ENCODE data around the gene HIP1. TPM values are rescaled to one million over a fixed set of nuclear protein-coding genes. Genes with fewer than 3 reads are reported as not detected.
A peak's percentile ranks its signal among the peaks of the same experiment; 100 is the strongest.

The HIP1 gene
- total and polyA plus RNA-seq, 2 of the 4 experiments (the other 2 are of a cell fraction): 6.8 to 10.0 TPM

DNA sequence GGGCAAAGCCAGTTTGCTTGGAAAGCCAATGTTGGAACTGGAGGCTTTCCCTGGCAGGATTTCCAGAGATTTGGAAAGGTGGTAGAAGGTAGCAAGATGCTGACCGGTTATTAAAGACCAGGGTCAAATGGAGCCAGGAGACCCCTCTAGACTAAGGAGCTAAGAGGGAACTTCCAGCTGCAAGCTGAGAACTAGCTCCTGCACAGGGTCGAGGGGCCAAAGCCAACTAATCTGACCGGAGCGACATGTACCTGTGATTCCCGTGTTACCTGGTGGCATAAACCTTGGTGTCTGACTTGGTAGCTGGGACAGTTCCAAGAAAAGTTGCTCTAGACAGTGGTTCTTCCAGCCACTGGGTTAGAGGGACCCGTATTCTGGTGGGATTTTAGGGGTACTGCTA lies 204.8 kb downstream of the HIP1 start:
- no peak overlapping the region for H3K27ac ChIP-seq (ENCODE audit: insufficient read depth, low read length)
- H3K4me2 ChIP-seq (ENCODE audit: low read depth, low read length): no peak overlapping the region
- dilution Hi-C loops (cut with HindIII; ENCODE audit: low sequenced_read_pairs, unreplicated experiment): no loop called here
- in situ Hi-C loops (cut with MboI; ENCODE audit: low sequenced_read_pairs): loop anchor here (10.0 to 25.0 kb wide), 2 partner anchors 221 to 503 kb away; partner anchors contain the start of genes MDH2 and STYXL1
- no peak overlapping the region for H2AK9ac ChIP-seq (replicated peaks; ENCODE audit: low read depth, low read length, poor library complexity)
- 0 out of 2 replicates have a peak overlapping the region, but pooled peaks have one; percentile 4 for H3K14ac ChIP-seq (replicated peaks; ENCODE audit: low read depth, low read length)
- peaks cover 13% of the 10 kb centered on the region for H4K20me1 ChIP-seq (ENCODE audit: insufficient read depth, low read length)
- peak overlapping the region; percentile 11; the same call in 1 of the 2 replicates for H3K4ac ChIP-seq (ENCODE audit: low read depth, low read length)
- no peak overlapping the region for H2BK5ac ChIP-seq (ENCODE audit: low read depth, low read length, poor library complexity, severe bottlenecking)
- no peak overlapping the region for H3K4me3 ChIP-seq (ENCODE audit: insufficient read depth, low read depth, low read length)
- H2AFZ ChIP-seq (replicated peaks; ENCODE audit: low read length, poor library complexity): no peak overlapping the region
- H4K8ac ChIP-seq (ENCODE audit: low read depth in 2 of 2, low read length in 2 of 2): no peak overlapping the region; a peak in 1 of 4 replicates
- ATAC-seq (ENCODE audit: low read depth): no peak
- ChIA-PET POLR2A (ENCODE audit: unreplicated experiment) (no interaction called here), CTCF (no interaction called here)
- no peak overlapping the region for H4K5ac ChIP-seq (ENCODE audit: low read depth, low read length)
- no peak overlapping the region for H3K18ac ChIP-seq (ENCODE audit: low read depth, low read length)
- 0 out of 3 replicates have a peak overlapping the region, but pooled peaks have one; percentile 12 for H2BK15ac ChIP-seq (ENCODE audit: low read depth, low read length)
- peaks cover 11% of the 10 kb centered on the region; the same call in 1 of the 2 replicates for H3K9me1 ChIP-seq (ENCODE audit: insufficient read depth, low read length)
- TF ChIP-seq, protein P1, sequence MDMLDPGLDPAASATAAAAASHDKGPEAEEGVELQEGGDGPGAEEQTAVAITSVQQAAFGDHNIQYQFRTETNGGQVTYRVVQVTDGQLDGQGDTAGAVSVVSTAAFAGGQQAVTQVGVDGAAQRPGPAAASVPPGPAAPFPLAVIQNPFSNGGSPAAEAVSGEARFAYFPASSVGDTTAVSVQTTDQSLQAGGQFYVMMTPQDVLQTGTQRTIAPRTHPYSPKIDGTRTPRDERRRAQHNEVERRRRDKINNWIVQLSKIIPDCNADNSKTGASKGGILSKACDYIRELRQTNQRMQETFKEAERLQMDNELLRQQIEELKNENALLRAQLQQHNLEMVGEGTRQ (IDR thresholded peaks at IDR 0.05; ENCODE audit: low read depth, low read length): no peak
- no peak for TF ChIP-seq RAD21 (IDR thresholded peaks at IDR 0.05; ENCODE audit: low read length)
- no peak for TF ChIP-seq SMC3 (IDR thresholded peaks at IDR 0.05; ENCODE audit: low read depth, low read length)
- TF ChIP-seq CEBPB (IDR thresholded peaks at IDR 0.05; ENCODE audit: low read depth, low read length): no peak
- TF ChIP-seq MXI1 (IDR thresholded peaks at IDR 0.05; ENCODE audit: borderline replicate concordance, low read depth, low read length): no peak
- TF ChIP-seq CHD1 (IDR thresholded peaks at IDR 0.05; ENCODE audit: low read depth, low read length): no peak
- TF ChIP-seq POLR2A (IDR thresholded peaks at IDR 0.05; ENCODE audit: low read depth, low read length): no peak
- TF ChIP-seq, protein P2, sequence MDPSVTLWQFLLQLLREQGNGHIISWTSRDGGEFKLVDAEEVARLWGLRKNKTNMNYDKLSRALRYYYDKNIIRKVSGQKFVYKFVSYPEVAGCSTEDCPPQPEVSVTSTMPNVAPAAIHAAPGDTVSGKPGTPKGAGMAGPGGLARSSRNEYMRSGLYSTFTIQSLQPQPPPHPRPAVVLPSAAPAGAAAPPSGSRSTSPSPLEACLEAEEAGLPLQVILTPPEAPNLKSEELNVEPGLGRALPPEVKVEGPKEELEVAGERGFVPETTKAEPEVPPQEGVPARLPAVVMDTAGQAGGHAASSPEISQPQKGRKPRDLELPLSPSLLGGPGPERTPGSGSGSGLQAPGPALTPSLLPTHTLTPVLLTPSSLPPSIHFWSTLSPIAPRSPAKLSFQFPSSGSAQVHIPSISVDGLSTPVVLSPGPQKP (IDR thresholded peaks at IDR 0.05; ENCODE audit: borderline replicate concordance, low read depth, low read length): no peak
- TF ChIP-seq RFX5 (IDR thresholded peaks at IDR 0.05; ENCODE audit: low read depth, low read length): no peak
- TF ChIP-seq MAZ (IDR thresholded peaks at IDR 0.05; ENCODE audit: borderline replicate concordance, low read depth, low read length): no peak
- TF ChIP-seq RCOR1 (IDR thresholded peaks at IDR 0.05; ENCODE audit: insufficient replicate concordance, low read length): no peak
- TF ChIP-seq BHLHE40 (IDR thresholded peaks at IDR 0.05; ENCODE audit: low read depth, low read length): no peak
- no peak for TF ChIP-seq MAFK (IDR thresholded peaks at IDR 0.05; ENCODE audit: low read depth, low read length)
- TF ChIP-seq FOS (IDR thresholded peaks at IDR 0.05; ENCODE audit: low read depth, low read length): no peak
- no peak for TF ChIP-seq NFE2L2 (IDR thresholded peaks at IDR 0.05; ENCODE audit: low read depth, low read length)
- TF ChIP-seq CTCF (conservative IDR thresholded peaks at IDR 0.05; ENCODE audit: low read depth, low read length): no peak
- no peak overlapping the region for H3K23ac ChIP-seq (ENCODE audit: low read depth, low read length)
- H3K27me3 ChIP-seq (ENCODE audit: control insufficient read depth, insufficient read depth, low read length): peaks cover 6% of the 10 kb centered on the region; the same call in 1 of the 2 replicates
- BruUV-seq (replicated peaks): no TSS peak
- H4K91ac ChIP-seq (ENCODE audit: insufficient read depth, low read depth, low read length): 0 out of 2 replicates have a peak overlapping the region, but pooled peaks have one; percentile 23
- no peak overlapping the region for H3K9ac ChIP-seq (ENCODE audit: low read depth, low read length)
- no peak for DNase-seq
- H2BK20ac ChIP-seq (ENCODE audit: low read depth, low read length): no peak overlapping the region; the same call in 1 of the 2 replicates
- 100% methylated on average over 4 of the region's 6 CpGs; no CpG with 5 or more reads in 1 of the 2 experiments for WGBS, 2 experiments (ENCODE audit: extremely low coverage in 2 of 2, insufficient read length in 1 of 2)
- peaks cover 21% of the 10 kb centered on the region for H3K36me3 ChIP-seq (ENCODE audit: control insufficient read depth, insufficient read depth, low read length)
- H3K9me3 ChIP-seq (ENCODE audit: control insufficient read depth, insufficient read depth, low read length): no peaks in the 10 kb centered on the region
- intact Hi-C loops (cut with micrococcal nuclease): no loop called here
- H2AK5ac ChIP-seq (ENCODE audit: low read depth, low read length): peak overlapping the region; percentile 31
- H3K79me1 ChIP-seq (ENCODE audit: low read depth in 1 of 2, low read length in 2 of 2): peaks cover 2 to 8% of the 10 kb centered on the region in 2 experiments; a peak in 2 of 4 replicates
- H3K56ac ChIP-seq (ENCODE audit: extremely low read depth, insufficient read depth, low read length): no peak overlapping the region
- peaks cover 7% of the 10 kb centered on the region for H3K4me1 ChIP-seq (ENCODE audit: control insufficient read depth, insufficient read depth, low read length)
- peak overlapping the region; percentile 24; the same call in 1 of the 2 replicates for H2BK120ac ChIP-seq (ENCODE audit: low read depth, low read length)
